DOHH2 (cell line): ENCODE results near the gene GABRG3.

Experiments used
- CTCF ChIP-seq: fragments of 200-600 bp; sonication (generic); IDR thresholded peaks from one replicate; pipeline ENCODE4 v1.5.1; 2014; ENCODE audit warnings: antibody characterized with exemption, mild to moderate bottlenecking, low read depth, low read length; ENCODE audit not compliant: poor library complexity, severe bottlenecking
- EZH2phosphoT487 ChIP-seq: fragments of 200-600 bp; sonication (generic); IDR thresholded peaks from 2 replicates; pipeline ENCODE4 v1.6.1; 2017; ENCODE audit warnings: borderline replicate concordance, mild to moderate bottlenecking, antibody characterized with exemption, low read length, moderate library complexity, mixed read lengths

- no peak for TF ChIP-seq CTCF
- no peak for TF ChIP-seq EZH2phosphoT487
Observed at GRCh38 chr15:27065785-27066184, 94.8 kb downstream of the GABRG3 start.
